Measurements from ENCODE around the gene VIPR2.

- TF ChIP-seq, protein P1, sequence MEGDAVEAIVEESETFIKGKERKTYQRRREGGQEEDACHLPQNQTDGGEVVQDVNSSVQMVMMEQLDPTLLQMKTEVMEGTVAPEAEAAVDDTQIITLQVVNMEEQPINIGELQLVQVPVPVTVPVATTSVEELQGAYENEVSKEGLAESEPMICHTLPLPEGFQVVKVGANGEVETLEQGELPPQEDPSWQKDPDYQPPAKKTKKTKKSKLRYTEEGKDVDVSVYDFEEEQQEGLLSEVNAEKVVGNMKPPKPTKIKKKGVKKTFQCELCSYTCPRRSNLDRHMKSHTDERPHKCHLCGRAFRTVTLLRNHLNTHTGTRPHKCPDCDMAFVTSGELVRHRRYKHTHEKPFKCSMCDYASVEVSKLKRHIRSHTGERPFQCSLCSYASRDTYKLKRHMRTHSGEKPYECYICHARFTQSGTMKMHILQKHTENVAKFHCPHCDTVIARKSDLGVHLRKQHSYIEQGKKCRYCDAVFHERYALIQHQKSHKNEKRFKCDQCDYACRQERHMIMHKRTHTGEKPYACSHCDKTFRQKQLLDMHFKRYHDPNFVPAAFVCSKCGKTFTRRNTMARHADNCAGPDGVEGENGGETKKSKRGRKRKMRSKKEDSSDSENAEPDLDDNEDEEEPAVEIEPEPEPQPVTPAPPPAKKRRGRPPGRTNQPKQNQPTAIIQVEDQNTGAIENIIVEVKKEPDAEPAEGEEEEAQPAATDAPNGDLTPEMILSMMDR (conservative IDR thresholded peaks at IDR 0.05): no peak
- no peak for TF ChIP-seq ZFX (IDR thresholded peaks at IDR 0.05)
These were observed 152.6 kb downstream of the VIPR2 start for GRCh38 chr7:158991824-158992621.
